ENCODE measurements around the gene TAF8.
A peak's percentile ranks its signal among the peaks of the same experiment; 100 is the strongest.

TAF8 gene

DNA sequence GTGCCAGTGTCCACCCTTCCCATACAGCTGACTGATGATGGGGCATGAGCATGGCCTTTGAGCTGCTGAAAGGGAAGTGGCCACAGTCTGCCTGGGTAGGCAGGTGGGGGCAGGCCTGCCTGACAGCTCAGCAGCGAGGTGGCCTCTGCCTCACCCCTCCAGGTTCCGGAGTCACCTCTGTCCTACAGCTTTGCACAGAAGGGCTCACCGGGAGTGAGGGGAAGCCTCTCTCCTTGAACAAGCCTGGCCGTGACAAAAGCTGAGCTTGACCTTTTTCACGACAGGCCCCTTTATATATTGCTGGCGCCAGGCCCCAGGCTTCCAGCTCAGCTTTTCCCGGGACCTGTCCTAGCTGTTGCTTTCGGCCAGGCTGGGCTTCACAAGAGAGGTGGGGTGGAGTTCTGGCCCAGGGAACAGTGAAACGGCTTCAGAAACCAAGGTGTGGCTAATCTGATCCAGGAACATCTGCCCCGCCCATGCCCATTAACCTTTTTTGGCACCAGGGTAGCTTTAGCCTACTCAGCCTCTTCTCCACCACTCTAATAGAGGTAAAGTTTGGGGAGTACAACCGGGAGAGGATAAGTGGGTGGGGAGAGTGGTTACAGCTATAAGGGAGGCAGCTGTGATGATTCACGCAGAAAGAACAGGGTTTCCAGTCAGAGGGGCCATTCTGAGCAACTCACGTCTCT, 49.2 kb downstream of the TAF8 start:
- peak; percentile 46 for DNase-seq (ENCODE audit: low spot score)

DNA sequence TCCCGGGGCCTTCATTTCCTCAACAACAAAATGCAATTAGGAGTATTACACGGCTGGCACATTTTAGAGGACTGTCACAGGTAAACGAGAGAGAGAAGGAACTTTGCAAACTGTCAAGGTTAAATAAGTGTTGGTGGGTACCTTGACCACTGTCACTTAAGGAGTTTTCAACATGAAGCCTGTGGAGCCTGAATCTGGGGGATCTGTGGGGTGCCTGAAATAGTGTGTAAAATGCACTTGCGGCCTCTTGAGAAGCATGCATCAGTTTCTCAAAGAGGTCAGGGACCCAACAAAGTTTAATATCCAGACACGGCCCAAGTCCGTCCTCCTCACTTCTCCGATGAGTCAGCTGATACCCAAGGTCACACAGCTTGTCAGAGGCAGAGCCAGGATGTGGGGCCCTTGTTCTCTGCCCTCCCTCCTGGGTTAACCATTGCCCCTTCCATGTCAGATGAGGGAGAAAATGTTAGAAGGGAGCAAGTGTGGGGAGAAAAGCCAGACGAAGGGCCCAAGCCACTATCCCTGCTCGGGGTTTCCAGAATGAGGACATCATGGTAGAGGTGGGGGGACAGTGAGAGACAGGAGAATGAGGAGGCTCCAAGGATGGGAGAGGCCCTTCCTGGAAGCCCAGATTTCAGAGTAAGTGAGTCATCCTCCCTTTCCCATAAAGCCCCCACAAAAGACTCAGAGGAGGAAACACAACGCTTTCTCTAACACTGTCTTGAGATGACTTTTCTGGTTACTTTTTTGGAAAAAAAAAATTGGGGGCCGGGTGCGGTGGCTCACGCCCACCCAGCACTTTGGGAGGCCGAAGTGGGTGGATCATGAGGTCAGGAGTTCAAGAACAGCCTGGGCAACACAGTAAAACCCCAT, 49.9 kb downstream of the TAF8 start:
- no peak for DNase-seq (ENCODE audit: low spot score)

DNA sequence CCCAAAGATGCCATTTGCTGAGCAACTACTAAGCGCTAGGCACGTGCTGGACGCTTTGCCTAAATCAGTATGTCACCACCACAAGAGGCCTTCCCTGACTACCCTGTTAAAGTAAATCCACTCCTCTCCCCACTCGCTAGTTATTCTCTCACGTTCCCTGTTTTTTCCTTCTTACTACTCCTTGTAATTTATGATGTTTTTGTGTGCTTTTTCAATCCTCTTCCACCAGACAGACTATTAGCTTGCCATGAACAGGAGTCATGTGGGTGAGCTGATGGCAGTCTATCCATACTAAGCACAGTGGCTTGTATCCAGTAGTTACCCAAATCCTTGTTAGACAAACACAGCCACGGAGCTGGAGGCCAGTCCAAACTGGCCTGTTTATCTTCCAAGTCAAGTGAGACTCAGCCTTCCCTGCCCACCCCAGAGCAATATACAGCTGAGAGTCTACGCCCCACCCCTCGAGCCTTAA, 50.9 kb downstream of the TAF8 start:
- DNase-seq (ENCODE audit: low spot score): no peak

DNA sequence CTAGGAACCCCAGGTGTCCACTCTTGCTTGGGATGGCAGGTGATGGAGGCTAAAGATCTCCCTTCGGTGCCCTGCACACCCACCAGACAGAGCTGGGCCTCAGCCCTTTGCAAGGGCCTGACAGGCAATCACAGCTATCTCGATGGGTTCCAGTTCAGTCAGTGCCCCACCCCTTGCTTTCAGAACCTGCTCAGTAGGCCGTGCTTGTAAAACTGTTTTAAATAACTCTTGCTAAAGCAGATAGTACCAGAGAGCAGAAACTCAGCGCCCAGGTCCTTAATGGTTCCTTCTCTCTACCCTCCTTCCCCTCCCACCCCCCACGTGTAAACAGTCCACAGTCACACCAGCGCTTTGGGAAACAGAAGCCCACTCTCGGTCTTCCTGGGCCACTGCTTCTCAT, 52.9 kb downstream of the TAF8 start:
- DNase-seq (ENCODE audit: low spot score): no peak

DNA sequence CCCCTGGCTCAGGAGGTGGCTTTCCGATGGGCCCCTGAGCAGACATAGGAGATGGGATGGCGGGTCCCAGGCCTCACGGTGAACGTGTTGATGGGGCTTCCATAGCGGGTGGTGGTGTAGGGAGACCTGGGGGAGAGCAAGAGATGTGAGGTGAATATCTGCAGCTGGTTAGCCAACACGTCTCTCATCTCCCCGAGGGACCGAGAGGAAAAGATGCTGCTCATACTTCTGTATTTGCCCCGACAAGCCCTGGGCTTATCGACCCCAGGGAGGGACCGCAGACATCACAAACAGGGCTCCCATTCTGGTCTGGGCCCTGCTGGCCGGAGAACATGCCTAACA, 53.4 kb downstream of the TAF8 start:
- no peak for DNase-seq (ENCODE audit: low spot score)

DNA sequence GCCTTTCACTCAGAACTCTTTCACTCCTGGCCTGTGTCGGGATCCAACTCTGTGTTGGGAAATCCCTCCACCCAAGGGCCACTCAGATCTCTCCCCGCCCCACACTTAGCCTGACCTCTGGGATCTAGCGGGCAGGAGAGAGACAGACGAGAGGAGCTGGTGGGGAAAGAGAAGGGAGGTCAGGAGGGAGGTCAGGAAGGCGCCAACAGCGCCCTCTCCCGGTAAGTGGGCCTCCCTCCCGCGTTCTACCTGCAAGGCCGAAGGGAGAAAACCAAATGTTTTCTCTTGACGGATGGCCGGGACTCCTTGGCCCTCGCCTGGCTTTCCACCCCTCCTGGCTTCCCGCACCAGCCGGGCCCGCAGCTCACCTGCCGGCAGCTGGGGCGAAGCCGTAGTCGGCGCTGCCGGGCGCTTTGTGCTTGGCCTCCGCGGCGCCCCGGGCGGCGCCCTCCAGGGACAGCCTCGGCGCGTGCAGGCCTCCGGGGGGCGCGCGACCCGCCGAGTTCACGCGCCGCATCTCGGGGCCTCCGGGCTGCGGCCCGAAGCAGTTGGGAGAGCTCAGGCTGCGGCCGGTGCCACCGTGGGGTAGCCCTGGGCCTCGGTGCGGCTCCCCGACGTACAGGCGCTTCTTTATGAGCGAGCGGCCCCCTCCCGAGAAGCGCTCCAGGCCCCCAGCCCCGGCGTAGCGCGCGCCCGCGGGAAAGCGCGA, 53.9 kb downstream of the TAF8 start:
- peak; percentile 91 for DNase-seq (ENCODE audit: low spot score)

DNA sequence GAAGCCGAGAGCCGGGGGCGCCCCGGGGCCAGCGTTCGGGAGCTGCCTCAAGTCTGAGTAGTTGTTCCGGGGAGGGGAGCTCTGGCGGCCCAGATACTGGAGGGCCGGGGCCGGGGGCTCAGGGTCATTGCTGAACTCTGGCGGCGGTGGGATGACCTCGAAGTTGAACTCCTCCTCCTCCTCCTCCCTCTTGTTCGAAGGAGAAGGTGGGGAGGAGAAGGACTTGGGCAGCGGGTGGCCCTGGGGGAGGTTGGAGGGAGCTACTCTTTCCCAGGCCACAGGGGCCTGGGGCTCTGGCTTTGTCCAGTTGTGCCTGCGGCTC, 54.4 kb downstream of the TAF8 start:
- DNase-seq (ENCODE audit: low spot score): no peak

DNA sequence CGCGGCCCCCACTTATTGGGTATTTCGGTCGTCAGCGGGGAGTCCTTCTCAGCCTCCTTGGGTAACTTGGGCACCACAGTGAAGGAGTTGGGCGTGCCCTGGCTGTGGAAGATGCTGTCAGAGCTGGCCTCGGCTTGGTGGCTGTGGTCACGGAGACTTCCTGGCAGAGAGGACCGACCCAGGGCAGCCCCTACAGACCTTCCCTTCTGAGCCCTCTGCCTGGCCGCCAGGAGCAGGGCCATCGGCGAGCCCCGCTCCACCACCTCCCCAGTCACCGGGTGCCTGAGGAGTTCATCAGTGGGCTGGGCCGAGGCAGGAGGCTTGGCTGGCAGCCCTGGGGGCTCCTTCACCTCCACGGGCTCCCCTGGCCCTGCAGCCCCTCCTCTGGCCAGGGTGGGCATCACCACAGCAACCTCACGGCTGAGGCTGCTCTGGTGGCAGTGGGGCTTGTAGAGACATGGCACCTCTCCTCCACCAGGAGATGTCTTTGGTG, 54.9 kb downstream of the TAF8 start:
- peak; percentile 52 for DNase-seq (ENCODE audit: low spot score)

DNA sequence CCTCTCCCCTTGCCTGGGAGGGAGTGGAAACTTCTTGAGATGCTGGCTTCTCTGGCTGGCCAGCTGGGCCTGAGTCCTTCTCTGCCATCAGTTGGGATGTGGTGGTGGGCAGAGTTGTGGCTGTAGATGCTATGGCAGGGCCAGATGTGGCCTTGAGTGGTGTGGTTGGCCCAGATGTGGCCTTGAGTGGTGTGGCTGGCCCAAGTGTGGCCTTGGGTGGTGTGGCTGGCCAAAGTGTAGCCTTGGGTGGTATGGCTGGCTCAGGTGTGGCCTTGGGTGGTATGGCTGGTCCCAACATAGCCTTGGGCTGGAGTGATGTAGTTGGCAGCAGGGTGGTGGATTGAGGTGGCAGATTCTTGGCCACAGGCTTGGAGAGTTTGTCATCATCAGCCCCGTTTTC, 55.4 kb downstream of the TAF8 start:
- no peak for DNase-seq (ENCODE audit: low spot score)

DNA sequence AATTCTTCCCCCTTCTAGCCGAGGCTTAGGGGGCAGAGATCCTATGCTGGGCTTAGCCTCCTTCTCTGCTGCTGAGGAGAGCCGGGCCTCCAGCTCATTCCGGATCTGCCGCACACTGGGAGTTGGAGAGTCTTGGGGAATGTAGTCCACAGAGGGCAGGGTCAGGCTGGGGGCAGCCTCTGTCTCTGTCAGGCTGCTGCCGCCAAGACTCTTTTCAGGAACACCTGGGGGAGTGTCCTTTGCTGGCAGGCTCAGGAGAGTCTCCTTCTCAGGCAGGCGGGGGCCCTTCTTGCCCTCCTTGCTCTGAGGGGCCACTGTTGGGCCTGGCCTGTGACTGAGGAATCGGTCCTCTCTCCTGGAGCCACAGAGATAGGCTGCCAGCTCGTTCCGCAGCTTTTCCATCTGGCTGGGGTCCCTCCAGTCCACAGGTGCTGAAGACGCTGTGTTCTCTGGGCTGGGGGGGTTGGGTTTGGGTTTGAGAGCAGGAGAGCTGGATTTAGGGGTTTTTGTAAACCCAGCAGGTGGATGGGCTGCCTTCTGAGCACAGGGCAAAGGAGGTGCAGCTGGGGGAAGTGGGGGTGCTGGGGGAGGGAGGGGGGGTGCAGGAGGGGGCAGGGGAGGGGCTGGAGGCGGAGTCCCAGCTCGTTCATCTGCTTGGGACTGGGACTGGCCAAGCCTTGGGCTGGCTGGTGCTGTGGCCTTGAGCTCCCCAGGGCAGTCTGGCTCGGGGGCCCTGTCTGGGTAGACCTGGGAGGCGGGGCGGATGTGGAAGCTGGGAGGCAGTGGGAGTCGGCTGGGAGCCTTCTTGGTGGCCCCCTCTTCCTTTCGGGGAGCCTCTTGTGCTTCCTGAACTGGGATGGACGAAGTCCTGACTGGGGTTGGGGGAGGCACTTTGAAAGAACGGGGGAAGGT, 56.0 kb downstream of the TAF8 start:
- no peak for DNase-seq (ENCODE audit: low spot score)

DNA sequence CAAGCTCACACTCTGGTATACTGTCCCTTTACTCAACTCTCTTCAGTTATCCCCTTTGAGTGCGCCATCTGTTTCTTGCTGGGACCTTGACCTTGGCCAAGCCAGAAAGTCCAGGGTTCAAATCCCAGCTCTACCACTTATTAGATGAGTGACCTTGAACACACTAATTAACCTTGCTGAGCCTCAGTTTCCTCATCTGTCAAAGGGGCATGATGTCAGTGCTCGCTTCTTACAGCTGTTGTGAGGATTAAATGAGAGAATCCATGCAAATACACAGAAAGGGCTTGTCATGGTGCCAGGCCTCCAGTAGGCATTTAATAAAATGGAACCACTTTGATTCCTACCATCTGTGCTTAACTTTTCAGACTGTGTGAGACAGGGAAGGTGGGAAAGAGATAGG, 57.7 kb downstream of the TAF8 start:
- no peak for DNase-seq (ENCODE audit: low spot score)

DNA sequence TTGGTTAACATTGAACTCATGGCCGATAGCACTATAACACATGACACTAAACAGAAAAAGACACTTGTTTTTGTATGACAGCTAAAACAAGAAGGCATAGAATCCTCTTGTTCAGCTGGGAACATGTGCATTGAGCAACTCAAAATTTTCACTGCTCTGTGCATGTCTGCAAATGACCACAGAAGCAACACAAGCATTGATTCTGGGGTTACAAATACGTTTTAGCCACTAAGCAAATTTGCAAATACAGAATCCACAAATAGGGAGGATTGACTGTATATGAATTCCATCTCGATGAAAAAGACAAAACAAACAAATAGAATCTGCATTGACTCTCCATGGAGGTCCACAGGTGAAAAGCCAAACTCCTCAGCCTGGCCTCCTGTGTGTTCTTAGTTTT, 60.4 kb downstream of the TAF8 start:
- no peak for DNase-seq (ENCODE audit: low spot score)

DNA sequence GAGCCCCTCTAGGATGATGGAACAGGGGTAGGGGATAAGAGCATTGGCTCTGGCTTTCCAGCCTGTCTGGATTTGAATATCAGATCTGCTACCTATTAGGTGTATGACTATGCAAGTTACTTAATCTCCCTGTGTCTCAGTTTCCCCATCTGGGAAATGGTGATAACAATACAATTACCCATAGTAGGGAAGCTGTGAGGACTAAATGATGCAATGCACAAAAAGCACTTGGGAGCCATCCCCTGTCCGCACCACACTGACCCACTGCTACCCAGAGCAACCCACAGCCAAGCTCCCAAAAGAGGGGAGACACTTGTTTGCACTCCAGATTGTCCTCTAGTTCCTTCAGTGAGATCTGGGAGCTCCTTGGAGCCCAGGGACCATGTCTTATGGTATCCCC, 62.0 kb downstream of the TAF8 start:
- DNase-seq (ENCODE audit: low spot score): no peak

DNA sequence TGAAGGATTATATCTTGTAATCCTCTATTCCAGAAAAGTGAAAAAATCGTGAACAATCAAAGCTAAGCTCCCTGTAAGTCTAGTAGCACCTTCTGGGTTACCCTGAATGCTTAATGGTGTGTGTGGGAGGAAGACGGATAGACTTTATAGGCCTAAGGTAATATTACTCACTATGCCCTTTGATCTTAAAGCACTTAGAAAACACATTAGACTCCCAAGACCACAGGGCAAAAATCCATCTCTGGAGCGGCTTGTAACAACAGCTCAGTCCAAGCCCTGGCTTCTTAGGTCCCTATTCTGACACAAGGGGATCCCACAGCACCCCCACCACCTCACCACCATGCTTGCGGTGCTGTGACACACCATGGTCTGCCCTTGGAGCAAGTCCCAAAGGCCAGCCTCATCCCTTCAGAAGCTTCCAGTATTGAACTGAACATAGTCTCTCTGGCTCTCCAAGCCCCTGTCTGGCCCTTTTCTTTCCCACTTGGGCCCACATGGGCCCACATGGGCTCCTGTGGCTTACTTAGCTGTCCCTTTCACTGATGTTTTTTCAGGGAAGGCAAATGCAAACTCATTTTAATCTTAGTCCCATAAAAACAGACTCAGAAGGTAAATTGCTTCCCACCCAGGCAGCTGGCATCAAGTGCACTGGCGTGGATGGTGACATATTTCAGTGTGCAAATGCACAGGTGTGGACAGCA, 63.8 kb downstream of the TAF8 start:
- DNase-seq (ENCODE audit: low spot score): no peak

DNA sequence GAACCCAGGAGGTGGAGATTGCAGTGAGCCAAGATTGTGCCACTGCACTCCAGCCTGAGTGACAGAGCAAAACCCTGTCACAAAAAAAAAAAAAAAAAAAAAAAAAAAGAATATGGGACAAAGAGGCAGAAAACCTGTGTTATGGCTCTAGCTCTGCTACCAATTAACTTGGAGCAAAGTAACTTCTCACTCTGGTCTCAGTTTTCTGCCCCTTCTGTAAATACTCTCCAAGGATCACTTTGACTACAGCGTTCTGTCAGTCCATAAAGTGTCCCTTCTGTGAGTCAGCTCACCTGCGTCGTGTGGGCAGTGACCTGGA, 67.5 kb downstream of the TAF8 start:
- DNase-seq (ENCODE audit: low spot score): no peak

DNA sequence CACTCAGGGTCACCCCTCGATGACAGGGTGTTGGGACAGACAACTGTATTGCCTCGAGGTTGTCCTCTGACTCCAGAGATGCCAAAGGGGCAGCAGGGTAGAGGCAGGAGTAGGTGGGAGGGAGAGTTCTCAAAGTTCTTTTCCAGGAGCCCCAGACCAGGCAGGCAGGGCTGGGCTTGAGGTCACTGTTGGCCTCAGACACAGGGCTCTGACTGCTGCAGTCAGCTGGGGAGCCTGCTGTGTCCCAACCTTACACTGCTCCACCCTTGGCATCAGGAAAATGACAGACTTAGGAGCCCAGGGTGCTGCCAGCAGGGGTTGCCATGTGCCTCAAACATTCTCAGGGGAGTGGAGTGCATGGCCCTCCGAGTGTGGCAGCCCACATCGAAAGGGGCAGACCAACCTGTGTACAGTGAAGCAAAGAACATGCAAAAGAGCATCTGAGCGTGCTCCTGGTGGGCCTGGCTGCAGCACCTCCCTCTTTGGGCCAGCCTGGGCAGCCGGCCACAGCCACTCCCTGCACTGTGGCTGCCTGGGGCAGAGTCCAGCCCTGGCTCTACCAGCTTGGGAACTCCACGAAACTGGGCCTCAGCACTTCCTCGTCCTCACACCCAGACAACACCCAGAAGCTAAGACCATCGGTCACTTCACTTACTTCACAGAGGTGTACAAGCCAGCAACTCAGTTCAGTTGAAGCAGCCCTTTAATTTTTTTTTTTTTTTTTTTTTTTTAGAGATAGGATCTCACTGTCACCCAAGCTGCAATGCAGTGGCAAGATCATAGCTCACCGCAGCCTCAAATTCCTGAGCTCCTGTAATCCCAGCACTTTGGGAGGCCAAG, 68.1 kb downstream of the TAF8 start:
- no peak for DNase-seq (ENCODE audit: low spot score)

DNA sequence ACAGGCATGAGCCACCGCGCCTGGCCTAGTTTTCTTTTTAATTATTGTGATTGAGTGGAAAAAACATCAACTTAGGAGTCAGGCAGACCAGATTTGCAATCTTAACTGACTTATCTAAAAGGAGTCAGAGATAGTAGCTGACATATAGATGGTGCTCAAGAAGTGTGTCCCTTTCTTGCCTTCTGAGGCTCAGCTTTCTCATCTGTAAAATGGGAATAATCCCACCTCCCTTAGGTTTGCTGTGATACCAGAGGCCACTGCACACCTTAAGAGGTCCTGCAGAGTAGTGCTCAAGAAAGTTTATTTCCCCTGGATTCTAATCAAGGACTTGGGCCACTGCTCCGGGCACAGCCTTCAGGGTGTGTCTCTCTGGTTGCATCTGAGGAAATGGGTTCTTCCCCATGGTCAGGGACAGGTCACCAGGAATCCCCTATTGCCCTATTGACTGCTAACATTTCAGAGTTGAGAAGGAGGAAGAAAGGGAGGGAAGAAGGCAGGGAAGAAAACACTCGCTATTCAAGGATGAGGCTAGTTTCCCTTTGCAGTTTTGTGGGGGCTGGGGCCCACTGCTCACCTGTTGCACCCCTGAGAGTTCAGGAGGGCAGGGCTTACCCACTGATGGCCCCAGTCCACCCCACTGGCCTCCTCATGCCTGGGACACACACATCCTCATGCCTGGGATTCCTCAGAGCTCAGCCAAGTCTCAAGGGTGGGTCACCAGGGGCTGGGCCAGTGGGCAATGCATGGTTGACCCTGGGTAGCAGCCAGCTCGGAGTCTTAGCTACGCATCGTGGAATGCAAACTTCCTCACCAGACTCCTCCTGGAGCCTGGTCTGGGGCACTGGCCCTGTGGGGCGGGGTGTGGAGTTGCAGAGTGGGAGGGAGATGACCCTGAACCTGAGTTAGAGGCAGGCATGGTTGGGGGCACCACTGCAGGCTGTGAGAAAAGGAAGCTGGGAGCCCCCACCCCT, 70.9 kb downstream of the TAF8 start:
- no peak for DNase-seq (ENCODE audit: low spot score)

DNA sequence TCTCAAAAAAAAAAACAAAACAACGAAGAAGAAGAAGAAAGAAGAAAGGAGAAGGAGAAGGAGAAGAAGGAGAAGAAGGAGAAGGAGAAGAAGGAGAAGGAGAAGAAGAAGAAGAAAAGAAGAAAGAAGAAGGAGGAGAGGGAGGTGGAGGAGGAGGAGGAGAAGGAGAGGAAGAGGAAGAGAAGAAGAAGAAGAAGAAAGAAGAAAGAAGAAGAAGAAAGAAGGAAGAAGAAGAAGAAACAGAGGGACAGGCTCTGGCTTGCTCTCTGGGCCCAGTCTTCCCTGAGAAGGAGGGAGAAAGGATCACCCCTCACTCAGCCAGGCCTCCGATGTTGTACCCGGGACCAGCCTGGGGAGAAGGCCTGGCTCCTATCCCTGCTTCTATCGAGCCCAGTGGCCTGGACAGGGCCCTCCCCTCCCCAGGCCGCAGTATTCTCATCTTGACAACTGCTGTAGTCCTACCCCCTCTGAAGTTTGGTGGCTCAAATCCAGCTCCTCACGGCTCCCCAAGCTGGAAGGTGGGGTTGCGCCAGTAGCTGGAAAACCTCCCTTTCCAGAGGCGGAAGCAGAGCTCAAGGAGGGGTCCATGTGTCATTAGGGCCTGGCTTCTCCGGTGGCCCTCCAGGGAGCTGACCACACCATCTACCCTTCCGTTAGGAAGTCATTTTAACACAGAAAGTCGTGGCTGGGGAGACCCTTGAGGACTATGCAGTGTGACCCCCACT, 73.2 kb downstream of the TAF8 start:
- no peak for DNase-seq (ENCODE audit: low spot score)
